Right lobe of liver (tissue), 4 donors: Measurements from ENCODE around the gene MRPS14.

Experiments used
- POLR2A ChIP-seq: fragments of 450-650 bp; IDR thresholded peaks from one replicate; pipeline ENCODE4 v1.6.1; 2017; ENCODE audit warnings: antibody characterized with exemption, mild to moderate bottlenecking
- TF ChIP-seq, protein P1 (sequence below), 4 donors: fragments of 200-600 bp in 3 of 4; fragments of 450-650 bp in 1 of 4; IDR thresholded peaks; one replicate each; pipeline versions ENCODE4 v1.5.1 to v1.8.0; 2016 to 2022; ENCODE audit warnings: antibody characterized with exemption in 4 of 4, mild to moderate bottlenecking in 2 of 4
- donor health status: DM: no; HTN: no; CAD: no.
- donor health status: DM: no; HTN: no; CAD: no.
- donor health status: DM: no; HTN: yes; CAD: no.

DNA sequence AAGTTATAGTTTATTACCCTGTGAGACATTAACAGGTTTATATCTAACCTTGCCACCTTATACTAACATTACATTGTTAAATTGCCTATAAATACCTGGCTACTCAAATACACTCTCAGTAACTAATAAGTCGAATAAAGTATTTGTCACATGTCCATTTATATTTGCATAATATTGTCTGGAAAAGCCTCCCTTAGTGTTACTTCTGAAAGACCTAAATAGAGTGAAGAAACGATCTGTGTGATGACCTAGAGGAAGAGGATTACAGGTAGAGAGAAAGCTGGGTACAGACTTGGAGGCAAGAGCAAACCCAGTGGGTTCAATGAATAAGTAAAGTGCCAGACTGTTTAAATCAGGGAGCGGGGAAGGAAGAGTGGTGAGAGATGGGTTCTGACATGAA lies 26.2 kb downstream of the MRPS14 start:
- TF ChIP-seq, protein P1, sequence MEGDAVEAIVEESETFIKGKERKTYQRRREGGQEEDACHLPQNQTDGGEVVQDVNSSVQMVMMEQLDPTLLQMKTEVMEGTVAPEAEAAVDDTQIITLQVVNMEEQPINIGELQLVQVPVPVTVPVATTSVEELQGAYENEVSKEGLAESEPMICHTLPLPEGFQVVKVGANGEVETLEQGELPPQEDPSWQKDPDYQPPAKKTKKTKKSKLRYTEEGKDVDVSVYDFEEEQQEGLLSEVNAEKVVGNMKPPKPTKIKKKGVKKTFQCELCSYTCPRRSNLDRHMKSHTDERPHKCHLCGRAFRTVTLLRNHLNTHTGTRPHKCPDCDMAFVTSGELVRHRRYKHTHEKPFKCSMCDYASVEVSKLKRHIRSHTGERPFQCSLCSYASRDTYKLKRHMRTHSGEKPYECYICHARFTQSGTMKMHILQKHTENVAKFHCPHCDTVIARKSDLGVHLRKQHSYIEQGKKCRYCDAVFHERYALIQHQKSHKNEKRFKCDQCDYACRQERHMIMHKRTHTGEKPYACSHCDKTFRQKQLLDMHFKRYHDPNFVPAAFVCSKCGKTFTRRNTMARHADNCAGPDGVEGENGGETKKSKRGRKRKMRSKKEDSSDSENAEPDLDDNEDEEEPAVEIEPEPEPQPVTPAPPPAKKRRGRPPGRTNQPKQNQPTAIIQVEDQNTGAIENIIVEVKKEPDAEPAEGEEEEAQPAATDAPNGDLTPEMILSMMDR (IDR thresholded peaks at IDR 0.05), result no peak
- TF ChIP-seq POLR2A, result no peak
